Liver (tissue), 3 donors: ENCODE measurements around the gene PLA1A.

Experiments
- EGR1 ChIP-seq, 2 donors: IDR thresholded peaks; 2 replicates each; pipeline ENCODE4 v1.6.1; 2016 to 2018; ENCODE audit warnings: antibody characterized with exemption in 2 of 2, low read depth in 2 of 2
- FOXA1 ChIP-seq: IDR thresholded peaks from 2 replicates; pipeline ENCODE4 v1.6.1; 2016; ENCODE audit warnings: antibody characterized with exemption
- GABPA ChIP-seq, 2 donors: IDR thresholded peaks in 1 of 2; conservative IDR thresholded peaks in 1 of 2; 2 replicates each; pipeline ENCODE4 v1.6.1; 2016; ENCODE audit warnings: antibody characterized with exemption in 2 of 2, mild to moderate bottlenecking in 1 of 2, moderate library complexity in 1 of 2
- RAD21 ChIP-seq, 2 donors: IDR thresholded peaks; 2 replicates each; pipeline ENCODE4 v1.6.1; 2016; ENCODE audit warnings: antibody characterized with exemption in 2 of 2, mild to moderate bottlenecking in 2 of 2
- RXRA ChIP-seq, 2 donors: IDR thresholded peaks; 2 replicates each; pipeline ENCODE4 v1.6.1; 2017 to 2018; ENCODE audit warnings: antibody characterized with exemption in 2 of 2, mild to moderate bottlenecking in 1 of 2
- SP1 ChIP-seq: IDR thresholded peaks from 2 replicates; pipeline ENCODE4 v1.6.1; 2018; ENCODE audit warnings: antibody characterized with exemption, mild to moderate bottlenecking
- TAF1 ChIP-seq: conservative IDR thresholded peaks from 2 replicates; pipeline ENCODE4 v1.6.1; 2016; ENCODE audit warnings: antibody characterized with exemption, mild to moderate bottlenecking
- YY1 ChIP-seq: IDR thresholded peaks from 2 replicates; pipeline ENCODE4 v1.6.1; 2016; ENCODE audit warnings: antibody characterized with exemption, mild to moderate bottlenecking
- TF ChIP-seq, protein P1 (sequence below): fragments of 150-350 bp; IDR thresholded peaks from 2 replicates; pipeline ENCODE4 v1.5.1; 2017; ENCODE audit warnings: improper control_type of control experiment, low read depth, low read length; ENCODE audit not compliant: missing input control
- TF ChIP-seq, protein P2 (sequence below): IDR thresholded peaks from 2 replicates; pipeline ENCODE4 v1.6.1; 2016; ENCODE audit warnings: antibody characterized with exemption
- TF ChIP-seq, protein P3 (sequence below): IDR thresholded peaks from 2 replicates; pipeline ENCODE4 v1.6.1; 2016; ENCODE audit warnings: antibody characterized with exemption
- TF ChIP-seq, protein P4 (sequence below): IDR thresholded peaks from 2 replicates; pipeline ENCODE4 v1.6.1; 2016; ENCODE audit warnings: antibody characterized with exemption
- TF ChIP-seq, protein P5 (sequence below): IDR thresholded peaks from 2 replicates; pipeline ENCODE4 v1.6.1; 2016; ENCODE audit warnings: antibody characterized with exemption, mild to moderate bottlenecking
- donor health status: healthy.
- donor health status: healthy.

DNA sequence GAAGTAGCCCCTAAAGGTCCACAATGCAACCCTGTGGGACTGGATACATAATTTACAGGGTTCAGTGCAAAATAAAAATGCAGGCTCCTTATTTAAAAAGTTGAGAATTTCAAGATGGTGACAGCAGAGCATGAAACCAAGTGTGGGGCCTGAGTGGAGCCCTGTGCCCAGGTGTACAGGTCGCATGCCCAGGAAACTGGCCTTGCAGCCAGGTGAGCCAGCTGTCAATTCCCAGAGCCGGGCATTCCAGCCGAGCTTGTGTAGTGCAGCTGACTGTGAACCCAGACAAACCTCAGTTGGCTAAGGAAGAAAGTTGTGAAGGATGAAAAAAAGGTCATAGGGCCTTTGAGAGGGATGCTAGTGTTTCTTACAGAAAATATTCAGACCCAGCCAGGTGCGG, 35.1 kb downstream of the PLA1A start:
- TF ChIP-seq, protein P1, sequence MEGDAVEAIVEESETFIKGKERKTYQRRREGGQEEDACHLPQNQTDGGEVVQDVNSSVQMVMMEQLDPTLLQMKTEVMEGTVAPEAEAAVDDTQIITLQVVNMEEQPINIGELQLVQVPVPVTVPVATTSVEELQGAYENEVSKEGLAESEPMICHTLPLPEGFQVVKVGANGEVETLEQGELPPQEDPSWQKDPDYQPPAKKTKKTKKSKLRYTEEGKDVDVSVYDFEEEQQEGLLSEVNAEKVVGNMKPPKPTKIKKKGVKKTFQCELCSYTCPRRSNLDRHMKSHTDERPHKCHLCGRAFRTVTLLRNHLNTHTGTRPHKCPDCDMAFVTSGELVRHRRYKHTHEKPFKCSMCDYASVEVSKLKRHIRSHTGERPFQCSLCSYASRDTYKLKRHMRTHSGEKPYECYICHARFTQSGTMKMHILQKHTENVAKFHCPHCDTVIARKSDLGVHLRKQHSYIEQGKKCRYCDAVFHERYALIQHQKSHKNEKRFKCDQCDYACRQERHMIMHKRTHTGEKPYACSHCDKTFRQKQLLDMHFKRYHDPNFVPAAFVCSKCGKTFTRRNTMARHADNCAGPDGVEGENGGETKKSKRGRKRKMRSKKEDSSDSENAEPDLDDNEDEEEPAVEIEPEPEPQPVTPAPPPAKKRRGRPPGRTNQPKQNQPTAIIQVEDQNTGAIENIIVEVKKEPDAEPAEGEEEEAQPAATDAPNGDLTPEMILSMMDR = no peak
- TF ChIP-seq EGR1 (IDR thresholded peaks at IDR 0.05; ENCODE audit: low read depth in 2 of 2) = no peak
- TF ChIP-seq, protein P2, sequence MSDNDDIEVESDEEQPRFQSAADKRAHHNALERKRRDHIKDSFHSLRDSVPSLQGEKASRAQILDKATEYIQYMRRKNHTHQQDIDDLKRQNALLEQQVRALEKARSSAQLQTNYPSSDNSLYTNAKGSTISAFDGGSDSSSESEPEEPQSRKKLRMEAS = no peak
- TF ChIP-seq, protein P3, sequence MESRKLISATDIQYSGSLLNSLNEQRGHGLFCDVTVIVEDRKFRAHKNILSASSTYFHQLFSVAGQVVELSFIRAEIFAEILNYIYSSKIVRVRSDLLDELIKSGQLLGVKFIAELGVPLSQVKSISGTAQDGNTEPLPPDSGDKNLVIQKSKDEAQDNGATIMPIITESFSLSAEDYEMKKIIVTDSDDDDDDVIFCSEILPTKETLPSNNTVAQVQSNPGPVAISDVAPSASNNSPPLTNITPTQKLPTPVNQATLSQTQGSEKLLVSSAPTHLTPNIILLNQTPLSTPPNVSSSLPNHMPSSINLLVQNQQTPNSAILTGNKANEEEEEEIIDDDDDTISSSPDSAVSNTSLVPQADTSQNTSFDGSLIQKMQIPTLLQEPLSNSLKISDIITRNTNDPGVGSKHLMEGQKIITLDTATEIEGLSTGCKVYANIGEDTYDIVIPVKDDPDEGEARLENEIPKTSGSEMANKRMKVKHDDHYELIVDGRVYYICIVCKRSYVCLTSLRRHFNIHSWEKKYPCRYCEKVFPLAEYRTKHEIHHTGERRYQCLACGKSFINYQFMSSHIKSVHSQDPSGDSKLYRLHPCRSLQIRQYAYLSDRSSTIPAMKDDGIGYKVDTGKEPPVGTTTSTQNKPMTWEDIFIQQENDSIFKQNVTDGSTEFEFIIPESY = no peak
- TF ChIP-seq SP1 = no peak
- no peak for TF ChIP-seq RAD21 (IDR thresholded peaks at IDR 0.05)
- no peak for TF ChIP-seq YY1
- no peak for TF ChIP-seq TAF1
- TF ChIP-seq, protein P4, sequence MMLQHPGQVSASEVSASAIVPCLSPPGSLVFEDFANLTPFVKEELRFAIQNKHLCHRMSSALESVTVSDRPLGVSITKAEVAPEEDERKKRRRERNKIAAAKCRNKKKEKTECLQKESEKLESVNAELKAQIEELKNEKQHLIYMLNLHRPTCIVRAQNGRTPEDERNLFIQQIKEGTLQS = no peak
- TF ChIP-seq, protein P5, sequence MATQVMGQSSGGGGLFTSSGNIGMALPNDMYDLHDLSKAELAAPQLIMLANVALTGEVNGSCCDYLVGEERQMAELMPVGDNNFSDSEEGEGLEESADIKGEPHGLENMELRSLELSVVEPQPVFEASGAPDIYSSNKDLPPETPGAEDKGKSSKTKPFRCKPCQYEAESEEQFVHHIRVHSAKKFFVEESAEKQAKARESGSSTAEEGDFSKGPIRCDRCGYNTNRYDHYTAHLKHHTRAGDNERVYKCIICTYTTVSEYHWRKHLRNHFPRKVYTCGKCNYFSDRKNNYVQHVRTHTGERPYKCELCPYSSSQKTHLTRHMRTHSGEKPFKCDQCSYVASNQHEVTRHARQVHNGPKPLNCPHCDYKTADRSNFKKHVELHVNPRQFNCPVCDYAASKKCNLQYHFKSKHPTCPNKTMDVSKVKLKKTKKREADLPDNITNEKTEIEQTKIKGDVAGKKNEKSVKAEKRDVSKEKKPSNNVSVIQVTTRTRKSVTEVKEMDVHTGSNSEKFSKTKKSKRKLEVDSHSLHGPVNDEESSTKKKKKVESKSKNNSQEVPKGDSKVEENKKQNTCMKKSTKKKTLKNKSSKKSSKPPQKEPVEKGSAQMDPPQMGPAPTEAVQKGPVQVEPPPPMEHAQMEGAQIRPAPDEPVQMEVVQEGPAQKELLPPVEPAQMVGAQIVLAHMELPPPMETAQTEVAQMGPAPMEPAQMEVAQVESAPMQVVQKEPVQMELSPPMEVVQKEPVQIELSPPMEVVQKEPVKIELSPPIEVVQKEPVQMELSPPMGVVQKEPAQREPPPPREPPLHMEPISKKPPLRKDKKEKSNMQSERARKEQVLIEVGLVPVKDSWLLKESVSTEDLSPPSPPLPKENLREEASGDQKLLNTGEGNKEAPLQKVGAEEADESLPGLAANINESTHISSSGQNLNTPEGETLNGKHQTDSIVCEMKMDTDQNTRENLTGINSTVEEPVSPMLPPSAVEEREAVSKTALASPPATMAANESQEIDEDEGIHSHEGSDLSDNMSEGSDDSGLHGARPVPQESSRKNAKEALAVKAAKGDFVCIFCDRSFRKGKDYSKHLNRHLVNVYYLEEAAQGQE = no peak
- no peak for TF ChIP-seq RXRA (IDR thresholded peaks at IDR 0.05)
- no peak for TF ChIP-seq GABPA (IDR thresholded peaks at IDR 0.05 in 1 of 2, conservative IDR thresholded peaks at IDR 0.05 in 1 of 2)
- TF ChIP-seq FOXA1 = no peak
